Measurements from ENCODE around the gene CGRRF1. TPM values are rescaled to one million over a fixed set of nuclear protein-coding genes. Genes with fewer than 3 reads are reported as not detected.
A peak's percentile ranks its signal among the peaks of the same experiment; 100 is the strongest.

The CGRRF1 gene
- total and polyA plus RNA-seq, 2 of the 13 experiments (the other 11 are each of a cell fraction or from before 2014, with no cell fraction given) = 16.8 to 18.2 TPM

DNA sequence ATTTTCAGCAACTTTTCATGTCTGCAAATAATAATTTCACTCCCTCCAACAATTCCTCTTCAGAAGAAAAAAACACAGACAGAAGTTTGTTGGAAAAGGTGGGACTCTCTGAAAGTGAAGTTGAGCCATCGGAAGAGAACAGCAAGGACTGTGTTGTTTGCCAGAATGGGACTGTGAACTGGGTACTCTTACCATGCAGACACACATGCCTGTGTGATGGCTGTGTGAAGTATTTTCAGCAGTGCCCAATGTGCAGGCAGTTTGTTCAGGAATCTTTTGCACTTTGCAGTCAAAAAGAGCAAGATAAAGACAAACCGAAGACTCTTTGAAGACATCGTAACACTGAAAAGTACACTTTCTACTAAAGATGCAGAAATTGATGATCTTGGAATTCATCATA is 28.3 kb downstream of the CGRRF1 start:
- in situ Hi-C loops (cut with HindIII; ENCODE audit: extremely low pct_ligation_motif_present, low pct_unique_long_range_greater_than_20kb) (no loop called here), intact Hi-C loops (cut with micrococcal nuclease; ENCODE audit: unreplicated experiment) (no loop called here)
- peak overlapping the region in 1 of 3 experiments; percentile 2; a peak in 1 of 6 replicates for H3K4me3 ChIP-seq (replicated peaks in 1 of 3; ENCODE audit: insufficient read depth in 1 of 3, low read depth in 2 of 3, low read length in 3 of 3)
- H3K4me1 ChIP-seq (ENCODE audit: insufficient read depth, low read length) = peaks cover 31% of the 10 kb centered on the region
- no peaks in the 10 kb centered on the region for H3K9me3 ChIP-seq (ENCODE audit: low read length)
- H4K20me1 ChIP-seq (ENCODE audit: insufficient read depth, low read length) = no peaks in the 10 kb centered on the region
- H3K36me3 ChIP-seq (replicated peaks in 1 of 2; ENCODE audit: control insufficient read depth in 1 of 2, insufficient read depth in 2 of 2, low read length in 2 of 2) = no peaks in the 10 kb centered on the region; a peak in 1 of 5 replicates
- H3K9ac ChIP-seq (ENCODE audit: insufficient read depth, low read depth, low read length) = no peak overlapping the region
- ChIA-PET POLR2A (interaction anchor here (0.7 to 1.6 kb wide), 7 partner anchors 13 to 105 kb away, joined by 3 to 9 read pairs (median 4); partner anchors contain the start of gene CGRRF1), CTCF (ENCODE audit: low intra/inter-chr PET ratio, low total read pairs) (no interaction called here)
- peak overlapping the region; percentile 62 for H3K27ac ChIP-seq (ENCODE audit: extremely low read length, insufficient read depth, low read length)
- ATAC-seq = peak; percentile 98
- DNase-seq (ENCODE audit: low spot score) = peak; percentile 85
- BruUV-seq (replicated peaks) = TSS peak; percentile 44
- H3K27me3 ChIP-seq (ENCODE audit: control insufficient read depth in 1 of 2, insufficient read depth in 2 of 2, low read length in 2 of 2) = no peaks in the 10 kb centered on the region
- H3K79me2 ChIP-seq (ENCODE audit: insufficient read depth, low read length) = no peaks in the 10 kb centered on the region
- peak; percentile 72 for FAIRE-seq
- peak overlapping the region; percentile 40 for H3K4me2 ChIP-seq (ENCODE audit: low read depth, low read length)
- no peak overlapping the region for H2AFZ ChIP-seq (ENCODE audit: low read length)
- WGBS (ENCODE audit: low lambda C conversion rate) = 35% methylated on average over 3 of the region's 3 CpGs
- TF ChIP-seq, protein P1, sequence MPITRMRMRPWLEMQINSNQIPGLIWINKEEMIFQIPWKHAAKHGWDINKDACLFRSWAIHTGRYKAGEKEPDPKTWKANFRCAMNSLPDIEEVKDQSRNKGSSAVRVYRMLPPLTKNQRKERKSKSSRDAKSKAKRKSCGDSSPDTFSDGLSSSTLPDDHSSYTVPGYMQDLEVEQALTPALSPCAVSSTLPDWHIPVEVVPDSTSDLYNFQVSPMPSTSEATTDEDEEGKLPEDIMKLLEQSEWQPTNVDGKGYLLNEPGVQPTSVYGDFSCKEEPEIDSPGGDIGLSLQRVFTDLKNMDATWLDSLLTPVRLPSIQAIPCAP (CRISPR knock-in tag; IDR thresholded peaks at IDR 0.05; ENCODE audit: low read depth) = no peak
- TF ChIP-seq ZNF44 (CRISPR knock-in tag; IDR thresholded peaks at IDR 0.05) = no peak
- TF ChIP-seq, protein P2, sequence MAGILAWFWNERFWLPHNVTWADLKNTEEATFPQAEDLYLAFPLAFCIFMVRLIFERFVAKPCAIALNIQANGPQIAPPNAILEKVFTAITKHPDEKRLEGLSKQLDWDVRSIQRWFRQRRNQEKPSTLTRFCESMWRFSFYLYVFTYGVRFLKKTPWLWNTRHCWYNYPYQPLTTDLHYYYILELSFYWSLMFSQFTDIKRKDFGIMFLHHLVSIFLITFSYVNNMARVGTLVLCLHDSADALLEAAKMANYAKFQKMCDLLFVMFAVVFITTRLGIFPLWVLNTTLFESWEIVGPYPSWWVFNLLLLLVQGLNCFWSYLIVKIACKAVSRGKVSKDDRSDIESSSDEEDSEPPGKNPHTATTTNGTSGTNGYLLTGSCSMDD (CRISPR knock-in tag; IDR thresholded peaks at IDR 0.05) = no peak
- TF ChIP-seq, protein P3, sequence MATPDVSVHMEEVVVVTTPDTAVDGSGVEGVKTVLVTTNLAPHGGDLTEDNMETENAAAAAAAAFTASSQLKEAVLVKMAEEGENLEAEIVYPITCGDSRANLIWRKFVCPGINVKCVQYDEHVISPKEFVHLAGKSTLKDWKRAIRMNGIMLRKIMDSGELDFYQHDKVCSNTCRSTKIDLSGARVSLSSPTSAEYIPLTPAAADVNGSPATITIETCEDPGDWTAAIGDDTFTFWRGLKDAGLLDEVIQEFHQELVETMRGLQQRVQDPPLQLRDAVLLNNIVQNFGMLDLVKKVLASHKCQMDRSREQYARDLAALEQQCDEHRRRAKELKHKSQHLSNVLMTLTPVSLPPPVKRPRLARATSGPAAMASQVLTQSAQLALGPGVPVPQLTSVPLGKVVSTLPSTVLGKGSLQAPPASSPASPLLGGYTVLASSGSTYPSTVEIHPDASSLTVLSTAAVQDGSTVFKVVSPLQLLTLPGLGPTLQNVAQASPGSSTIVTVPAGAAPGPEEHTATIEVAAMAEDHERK (CRISPR knock-in tag; IDR thresholded peaks at IDR 0.05; ENCODE audit: low read depth) = no peak
- TF ChIP-seq NKX3-1 (CRISPR knock-in tag; IDR thresholded peaks at IDR 0.05) = no peak
- TF ChIP-seq ZNF501 (CRISPR knock-in tag; IDR thresholded peaks at IDR 0.05) = no peak
- TF ChIP-seq SNAI1 (CRISPR knock-in tag; IDR thresholded peaks at IDR 0.05; ENCODE audit: borderline replicate concordance) = no peak
- TF ChIP-seq SRSF9 (IDR thresholded peaks at IDR 0.05; ENCODE audit: borderline replicate concordance, insufficient read depth, low read depth, low read length, poor library complexity, severe bottlenecking) = no peak
- no peak for TF ChIP-seq MEIS2 (CRISPR knock-in tag; IDR thresholded peaks at IDR 0.05)
- TF ChIP-seq ZFY (CRISPR knock-in tag; IDR thresholded peaks at IDR 0.05) = no peak
- no peak for TF ChIP-seq HNF1B (CRISPR knock-in tag; IDR thresholded peaks at IDR 0.05)
- TF ChIP-seq ZNF580 (CRISPR knock-in tag; IDR thresholded peaks at IDR 0.05; ENCODE audit: borderline replicate concordance, low read depth) = no peak
- no peak for TF ChIP-seq ZNF672 (CRISPR knock-in tag; IDR thresholded peaks at IDR 0.05)
- 0 out of 2 replicates have a peak, but pooled peaks have one; percentile 21 for TF ChIP-seq ZNF772 (CRISPR knock-in tag; IDR thresholded peaks at IDR 0.05)
- no peak for TF ChIP-seq LCORL (IDR thresholded peaks at IDR 0.05)
- TF ChIP-seq LCORL (CRISPR knock-in tag; IDR thresholded peaks at IDR 0.05) = no peak
- TF ChIP-seq HDAC2 (CRISPR knock-in tag; IDR thresholded peaks at IDR 0.05) = no peak
- no peak for TF ChIP-seq SETDB1 (CRISPR knock-in tag; IDR thresholded peaks at IDR 0.05; ENCODE audit: borderline replicate concordance)
- no peak for TF ChIP-seq SRY (CRISPR knock-in tag; IDR thresholded peaks at IDR 0.05)
- TF ChIP-seq ZFP82 (CRISPR knock-in tag; IDR thresholded peaks at IDR 0.05; ENCODE audit: borderline replicate concordance) = no peak

Data from HepG2 (cell line).